B cell (primary cell): ENCODE measurements around the gene RAPGEF1. TPM values are rescaled to one million over a fixed set of nuclear protein-coding genes. Genes with fewer than 3 reads are reported as not detected.

Source experiments
- ATAC-seq: fragments of 200-7000 bp; cut with Tn5 transposase; one replicate; pipeline ENCODE4 v1.10.0; 2021; ENCODE audit warnings: low read depth, mild to moderate bottlenecking, moderate number of reproducible peaks, moderate library complexity
- CTCF ChIA-PET: fragments of 350-600 bp; sonication (Branson Sonifier 250); formaldehyde crosslinking; loops from one replicate; lab custom pipeline; 2021; ENCODE audit warnings: antibody characterized with exemption, inconsistent platforms; lab: Charles Lee
- POLR2A ChIA-PET: fragments of 350-600 bp; sonication (Branson Sonifier 250); formaldehyde crosslinking; loops from one replicate; lab custom pipeline; 2021; ENCODE audit warnings: antibody characterized with exemption; lab: Charles Lee
- DNase-seq: peaks from one replicate; pipeline ENCODE4 v3.0.0; 2013
- H2AFZ ChIP-seq: 2 replicates; pipeline ENCODE4 v1.6.1; 2012; ENCODE audit warnings: mild to moderate bottlenecking, low read depth, low read length; ENCODE audit not compliant: insufficient read depth, poor library complexity, severe bottlenecking
- H3K27ac ChIP-seq, 2 donors: 1 replicate in 1 of 2; 2 replicates in 1 of 2; pipeline ENCODE4 v1.5.1; 2012 to 2013; ENCODE audit warnings: low read length in 2 of 2, mild to moderate bottlenecking in 2 of 2, moderate library complexity in 1 of 2
- H3K27me3 ChIP-seq, 4 experiments: fragments of 200-600 bp in 1 of 4; sonication (generic) in 1 of 4; replicated peaks in 1 of 4; 1 replicate in 2 of 4; 2 replicates in 2 of 4; pipeline versions ENCODE4 v1.6.1 to v1.7.0; 2013 to 2016; ENCODE audit warnings: low read length in 3 of 4, mild to moderate bottlenecking in 2 of 4, mixed read lengths in 1 of 4, moderate library complexity in 1 of 4; ENCODE audit not compliant: insufficient read depth in 4 of 4, control insufficient read depth in 3 of 4; ENCODE audit errors: control extremely low read depth in 1 of 4
- H3K36me3 ChIP-seq, 2 experiments: replicated peaks in 1 of 2; 1 replicate in 1 of 2; 2 replicates in 1 of 2; pipeline versions ENCODE4 v1.6.1 to v1.7.1; 2013; ENCODE audit warnings: low read length in 1 of 2; ENCODE audit not compliant: insufficient read depth in 2 of 2, control insufficient read depth in 1 of 2; ENCODE audit errors: control extremely low read depth in 1 of 2, extremely low read depth in 1 of 2
- H3K4me1 ChIP-seq, 2 donors: fragments of 200-600 bp in 1 of 2; sonication (generic) in 1 of 2; 1 replicate in 1 of 2; 2 replicates in 1 of 2; pipeline versions ENCODE4 v1.5.1 to v1.6.1; 2013 to 2017; ENCODE audit warnings: low read length in 2 of 2; ENCODE audit not compliant: control insufficient read depth in 2 of 2, insufficient read depth in 2 of 2
- H3K4me2 ChIP-seq: replicated peaks from 2 replicates; pipeline ENCODE3; 2012; ENCODE audit warnings: mild to moderate bottlenecking, low read depth, low read length; ENCODE audit not compliant: poor library complexity, severe bottlenecking
- H3K4me3 ChIP-seq, 5 experiments: fragments of 200-600 bp in 1 of 5; sonication (generic) in 1 of 5; 1 replicate in 3 of 5; 2 replicates in 2 of 5; pipeline versions ENCODE4 v1.5.1 to v1.7.0; 2011 to 2016; ENCODE audit warnings: low read length in 4 of 5, mild to moderate bottlenecking in 4 of 5, low read depth in 2 of 5, control low read depth in 1 of 5, moderate library complexity in 1 of 5; ENCODE audit not compliant: insufficient read depth in 1 of 5; ENCODE audit errors: control extremely low read depth in 1 of 5, extremely low read depth in 1 of 5
- H3K79me2 ChIP-seq: fragments of 200-600 bp; sonication (generic); one replicate; pipeline ENCODE4 v1.6.0; 2016; ENCODE audit warnings: low read length; ENCODE audit not compliant: control insufficient read depth, insufficient read depth
- H3K9ac ChIP-seq: fragments of 200-600 bp; sonication (generic); 2 replicates; pipeline ENCODE4 v1.6.1; 2017; ENCODE audit warnings: mild to moderate bottlenecking, low read length, moderate library complexity
- H3K9me3 ChIP-seq, 3 donors: one replicate each; pipeline versions ENCODE4 v1.6.1 to v1.7.1; 2013; ENCODE audit warnings: low read length in 2 of 3; ENCODE audit not compliant: control insufficient read depth in 2 of 3, insufficient read depth in 1 of 3; ENCODE audit errors: control extremely low read depth in 1 of 3
- H4K20me1 ChIP-seq: 2 replicates; pipeline ENCODE4 v1.6.0; 2012; ENCODE audit warnings: mild to moderate bottlenecking, low read length; ENCODE audit not compliant: insufficient read depth, control insufficient read depth, poor library complexity, severe bottlenecking
- H3K27ac Mint-ChIP-seq: one replicate; pipeline ENCODE4 v1.8.0; 2021; ENCODE audit warnings: mixed read lengths
- H3K27me3 Mint-ChIP-seq: one replicate; pipeline ENCODE4 v1.8.0; 2021; ENCODE audit warnings: mixed read lengths
- H3K4me1 Mint-ChIP-seq: one replicate; pipeline ENCODE4 v1.8.0; 2021; ENCODE audit warnings: mixed read lengths
- H3K4me3 Mint-ChIP-seq: one replicate; pipeline ENCODE4 v1.8.0; 2021; ENCODE audit warnings: mixed read lengths
- H3K9me3 Mint-ChIP-seq: one replicate; pipeline ENCODE4 v1.8.0; 2022; ENCODE audit warnings: mixed read lengths; ENCODE audit not compliant: insufficient read depth
- EZH2 ChIP-seq: IDR thresholded peaks from 2 replicates; pipeline ENCODE4 v1.6.1; 2012; ENCODE audit warnings: borderline replicate concordance, low read depth, mild to moderate bottlenecking, moderate library complexity, low read length; ENCODE audit not compliant: insufficient read depth, poor library complexity, severe bottlenecking
- WGBS: methylation state at CpG from one replicate; pipeline ENCODE4 v1.1.5; 2013; ENCODE audit warnings: missing lambda C conversion rate; ENCODE audit not compliant: insufficient coverage; 5-methylcytosine and 5-hydroxymethylcytosine counted together
- intact Hi-C: fragments of 100-400 bp; cut with micrococcal nuclease; formaldehyde crosslinking; loops from one replicate; pipeline ENCODE4 v1.10.0; 2022
- polyA plus RNA-seq: library from polyadenylated mRNA; depleted of rRNA; stranded (reverse); fragments of >200 nt; gene quantifications from 2 replicates; pipeline ENCODE4 v1.2.3, GENCODE V29; 2012
- total RNA-seq, 2 donors: library from RNA; stranded (reverse); fragments of 120-200 nt in 1 of 2; gene quantifications; 1 replicate in 1 of 2; 2 replicates in 1 of 2; pipeline versions ENCODE4 v1.2.3 to v1.2.4, GENCODE V29; 2013 to 2022
- TF ChIP-seq, protein P1 (sequence below): fragments of 200-600 bp; IDR thresholded peaks from one replicate; pipeline ENCODE4 v1.8.0; 2022; ENCODE audit warnings: antibody characterized with exemption, mild to moderate bottlenecking

RAPGEF1 gene
- total and polyA plus RNA-seq, 2 donors (not counting 1 experiment from before 2014, with no cell fraction given): 134 to 447 TPM

- Mint-ChIP-seq H3K27ac (peak overlapping the region; percentile 94), H3K9me3 (no peaks in the 10 kb centered on the region), H3K4me3 (peak overlapping the region; percentile 99), H3K27me3 (no peaks in the 10 kb centered on the region), H3K4me1 (peaks cover 97% of the 10 kb centered on the region)
- Histone ChIP-seq H4K20me1 (no peaks in the 10 kb centered on the region), H3K9me3 (no peaks in the 10 kb centered on the region), H3K36me3 (peaks cover 0 to 8% of the 10 kb centered on the region in 2 experiments), H3K4me1 (peaks cover 97 to 98% of the 10 kb centered on the region in 2 donors), H3K27ac (peak overlapping the region; percentile 88 to 96), H3K9ac (peak overlapping the region; percentile 64), H3K79me2 (peaks cover 87% of the 10 kb centered on the region), H2AFZ (no peak overlapping the region), H3K4me2 (peak overlapping the region; percentile 66), H3K4me3 (peak overlapping the region in 4 of 5 experiments; percentile 40 to 67 (median 52)), H3K27me3 (no peaks in the 10 kb centered on the region)
- ChIA-PET POLR2A (interaction anchor here (1.0 to 1.9 kb wide), 5 partner anchors 19 to 58 kb away, joined by 4 to 9 read pairs (median 8); no protein-coding TSS in a partner anchor), CTCF (interaction anchor here (0.5 to 10.1 kb wide), 6 partner anchors 40 to 250 kb away, joined by 3 to 146 read pairs (median 4); partner anchors contain the start of gene RAPGEF1)
- no peak for ATAC-seq
- intact Hi-C loops: loop anchor here (5.0 kb wide), 1 partner anchor 43 kb away; no protein-coding TSS in a partner anchor
- 58% methylated on average over 5 of the region's 6 CpGs for WGBS
- no peak for DNase-seq
- TF ChIP-seq, protein P1, sequence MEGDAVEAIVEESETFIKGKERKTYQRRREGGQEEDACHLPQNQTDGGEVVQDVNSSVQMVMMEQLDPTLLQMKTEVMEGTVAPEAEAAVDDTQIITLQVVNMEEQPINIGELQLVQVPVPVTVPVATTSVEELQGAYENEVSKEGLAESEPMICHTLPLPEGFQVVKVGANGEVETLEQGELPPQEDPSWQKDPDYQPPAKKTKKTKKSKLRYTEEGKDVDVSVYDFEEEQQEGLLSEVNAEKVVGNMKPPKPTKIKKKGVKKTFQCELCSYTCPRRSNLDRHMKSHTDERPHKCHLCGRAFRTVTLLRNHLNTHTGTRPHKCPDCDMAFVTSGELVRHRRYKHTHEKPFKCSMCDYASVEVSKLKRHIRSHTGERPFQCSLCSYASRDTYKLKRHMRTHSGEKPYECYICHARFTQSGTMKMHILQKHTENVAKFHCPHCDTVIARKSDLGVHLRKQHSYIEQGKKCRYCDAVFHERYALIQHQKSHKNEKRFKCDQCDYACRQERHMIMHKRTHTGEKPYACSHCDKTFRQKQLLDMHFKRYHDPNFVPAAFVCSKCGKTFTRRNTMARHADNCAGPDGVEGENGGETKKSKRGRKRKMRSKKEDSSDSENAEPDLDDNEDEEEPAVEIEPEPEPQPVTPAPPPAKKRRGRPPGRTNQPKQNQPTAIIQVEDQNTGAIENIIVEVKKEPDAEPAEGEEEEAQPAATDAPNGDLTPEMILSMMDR: no peak
- no peak for TF ChIP-seq EZH2
These were observed 64.3 kb downstream of the RAPGEF1 start for GRCh38 chr9:131675437-131676022.
